GM12872 (cell line): Measurements from ENCODE around the gene HOMEZ.

Experiments used
- TF ChIP-seq, protein P1 (sequence below): IDR thresholded peaks from 3 replicates; pipeline ENCODE4 v1.5.1; 2011; ENCODE audit warnings: low read depth, mild to moderate bottlenecking, low read length, moderate library complexity; ENCODE audit not compliant: insufficient read depth

The HOMEZ gene

DNA sequence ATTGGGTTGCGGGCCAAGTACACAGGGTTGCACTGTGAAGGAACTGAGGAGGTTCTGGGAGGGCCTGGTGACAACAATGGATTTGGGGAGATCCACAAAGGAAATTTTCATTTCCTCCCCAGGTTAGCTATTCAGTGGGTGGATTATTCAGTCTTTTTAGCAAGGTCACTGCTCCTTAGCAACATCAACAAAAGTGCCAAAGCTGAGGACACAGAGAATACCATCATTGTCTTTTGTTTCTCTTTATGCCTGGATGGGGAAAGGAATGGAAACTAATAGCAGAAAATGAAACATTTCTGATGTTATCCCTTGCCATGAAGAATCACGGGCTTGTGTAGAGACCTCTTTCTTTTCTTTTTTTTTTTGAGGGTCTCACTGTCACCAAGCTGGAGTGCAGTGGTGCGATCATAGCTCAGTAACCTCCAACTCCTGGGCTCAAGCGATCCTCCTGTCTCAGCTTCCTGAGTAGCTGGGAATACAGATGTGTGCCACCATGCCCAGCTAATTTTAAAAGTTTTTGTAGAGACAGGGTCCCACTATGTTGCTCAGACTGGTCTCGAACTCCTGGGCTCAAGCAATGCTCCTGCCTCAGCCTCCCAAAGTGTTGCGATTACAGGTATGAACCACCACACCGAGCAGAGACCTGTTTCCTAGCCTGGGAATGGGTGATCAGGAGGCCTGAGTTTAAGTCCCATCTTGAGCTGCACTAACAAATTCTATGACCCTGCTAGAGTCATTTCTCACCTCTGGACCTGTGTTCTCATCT lies 10.3 kb upstream of the HOMEZ start:
- TF ChIP-seq, protein P1, sequence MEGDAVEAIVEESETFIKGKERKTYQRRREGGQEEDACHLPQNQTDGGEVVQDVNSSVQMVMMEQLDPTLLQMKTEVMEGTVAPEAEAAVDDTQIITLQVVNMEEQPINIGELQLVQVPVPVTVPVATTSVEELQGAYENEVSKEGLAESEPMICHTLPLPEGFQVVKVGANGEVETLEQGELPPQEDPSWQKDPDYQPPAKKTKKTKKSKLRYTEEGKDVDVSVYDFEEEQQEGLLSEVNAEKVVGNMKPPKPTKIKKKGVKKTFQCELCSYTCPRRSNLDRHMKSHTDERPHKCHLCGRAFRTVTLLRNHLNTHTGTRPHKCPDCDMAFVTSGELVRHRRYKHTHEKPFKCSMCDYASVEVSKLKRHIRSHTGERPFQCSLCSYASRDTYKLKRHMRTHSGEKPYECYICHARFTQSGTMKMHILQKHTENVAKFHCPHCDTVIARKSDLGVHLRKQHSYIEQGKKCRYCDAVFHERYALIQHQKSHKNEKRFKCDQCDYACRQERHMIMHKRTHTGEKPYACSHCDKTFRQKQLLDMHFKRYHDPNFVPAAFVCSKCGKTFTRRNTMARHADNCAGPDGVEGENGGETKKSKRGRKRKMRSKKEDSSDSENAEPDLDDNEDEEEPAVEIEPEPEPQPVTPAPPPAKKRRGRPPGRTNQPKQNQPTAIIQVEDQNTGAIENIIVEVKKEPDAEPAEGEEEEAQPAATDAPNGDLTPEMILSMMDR = no peak

DNA sequence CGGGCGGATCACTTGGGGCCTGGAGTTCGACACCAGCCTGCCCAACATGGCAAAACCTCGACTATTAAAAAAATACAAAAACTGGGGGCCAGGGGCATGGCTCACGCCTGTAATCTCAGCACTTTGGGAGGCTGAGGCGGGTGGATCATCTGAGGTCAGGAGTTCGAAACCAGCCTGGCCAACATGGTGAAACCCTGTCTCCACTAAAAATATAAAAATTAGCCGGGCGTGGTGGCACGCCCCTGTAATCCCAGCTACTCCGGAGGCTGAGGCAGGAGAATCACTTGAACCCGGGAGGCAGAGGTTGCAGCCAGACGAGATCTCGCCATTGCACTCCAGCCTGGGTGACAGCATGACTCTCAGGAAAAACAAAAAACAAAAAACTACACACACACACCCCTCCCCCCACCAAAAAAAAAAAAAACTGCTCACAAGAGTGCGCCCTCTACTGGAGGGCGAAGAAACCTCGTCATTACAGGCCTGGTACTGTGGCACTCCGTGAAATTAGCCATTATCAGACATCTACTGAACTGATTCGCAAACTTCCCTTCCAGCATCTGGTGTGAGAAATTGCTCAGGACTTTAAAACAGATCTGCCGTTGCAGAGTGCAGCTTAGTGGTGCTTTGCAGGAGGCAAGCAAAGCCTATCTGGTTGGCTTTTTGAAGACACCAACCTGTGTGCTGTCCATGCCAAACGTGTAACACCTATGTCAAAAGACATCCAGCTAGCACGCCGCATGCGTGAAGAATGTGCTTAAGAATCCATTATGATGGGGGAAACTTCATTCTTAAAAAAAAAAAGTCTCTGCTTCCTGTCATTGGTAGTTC lies 9.0 kb upstream of the HOMEZ start:
- TF ChIP-seq, protein P1 = peak; percentile 87

DNA sequence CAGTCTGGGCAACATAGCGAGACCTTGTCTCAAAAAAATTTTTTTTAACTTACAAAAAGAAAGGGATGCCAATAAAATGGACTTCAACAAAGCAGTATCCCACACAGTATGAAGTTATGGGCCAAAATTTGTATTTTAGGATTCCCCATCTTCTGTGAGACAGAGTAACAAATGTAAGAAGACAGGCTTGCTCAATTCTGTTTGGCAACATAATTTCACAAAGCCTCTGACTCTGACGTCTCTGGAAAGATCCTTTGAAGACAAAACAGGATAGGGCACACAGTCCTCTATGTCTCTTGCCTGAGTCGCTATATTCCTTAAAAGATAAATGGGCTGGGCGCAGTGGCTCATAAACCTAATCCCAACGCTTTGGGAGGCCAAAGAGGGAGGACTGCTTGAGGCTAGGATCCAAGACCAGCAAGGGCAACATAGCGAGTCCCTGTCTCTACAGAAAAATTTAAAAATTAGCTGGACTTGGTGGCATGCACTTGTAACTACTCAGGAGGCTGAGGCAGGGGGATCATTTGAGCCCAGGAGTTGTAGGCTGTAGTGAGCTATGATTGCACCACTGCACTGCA lies 1.1 kb upstream of the HOMEZ start:
- TF ChIP-seq, protein P1 = no peak

DNA sequence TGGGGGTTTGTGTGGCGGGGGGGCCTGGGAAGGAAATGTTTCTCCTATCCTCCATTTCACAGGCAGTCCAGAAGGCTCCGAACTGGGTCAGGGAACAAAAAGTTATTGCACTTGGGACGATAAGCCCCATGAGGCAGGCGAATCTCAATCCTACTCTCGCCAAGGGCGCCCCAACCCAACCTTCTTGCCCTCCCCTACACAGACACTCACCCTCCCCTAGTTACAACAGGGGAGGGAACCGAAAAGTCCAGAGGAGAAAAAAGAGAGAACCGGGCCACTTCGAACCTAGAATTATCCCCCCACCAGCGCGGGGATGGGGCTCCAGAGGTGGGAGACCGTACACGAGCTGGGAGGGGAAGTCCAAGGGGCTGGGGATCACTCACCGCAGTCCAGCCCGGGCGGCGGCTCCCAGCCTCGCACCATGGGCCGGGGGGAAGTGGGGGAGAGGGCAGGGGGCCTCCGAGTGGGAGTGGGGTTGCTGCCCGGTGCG lies 357 bp downstream of the HOMEZ start:
- TF ChIP-seq, protein P1 = no peak

DNA sequence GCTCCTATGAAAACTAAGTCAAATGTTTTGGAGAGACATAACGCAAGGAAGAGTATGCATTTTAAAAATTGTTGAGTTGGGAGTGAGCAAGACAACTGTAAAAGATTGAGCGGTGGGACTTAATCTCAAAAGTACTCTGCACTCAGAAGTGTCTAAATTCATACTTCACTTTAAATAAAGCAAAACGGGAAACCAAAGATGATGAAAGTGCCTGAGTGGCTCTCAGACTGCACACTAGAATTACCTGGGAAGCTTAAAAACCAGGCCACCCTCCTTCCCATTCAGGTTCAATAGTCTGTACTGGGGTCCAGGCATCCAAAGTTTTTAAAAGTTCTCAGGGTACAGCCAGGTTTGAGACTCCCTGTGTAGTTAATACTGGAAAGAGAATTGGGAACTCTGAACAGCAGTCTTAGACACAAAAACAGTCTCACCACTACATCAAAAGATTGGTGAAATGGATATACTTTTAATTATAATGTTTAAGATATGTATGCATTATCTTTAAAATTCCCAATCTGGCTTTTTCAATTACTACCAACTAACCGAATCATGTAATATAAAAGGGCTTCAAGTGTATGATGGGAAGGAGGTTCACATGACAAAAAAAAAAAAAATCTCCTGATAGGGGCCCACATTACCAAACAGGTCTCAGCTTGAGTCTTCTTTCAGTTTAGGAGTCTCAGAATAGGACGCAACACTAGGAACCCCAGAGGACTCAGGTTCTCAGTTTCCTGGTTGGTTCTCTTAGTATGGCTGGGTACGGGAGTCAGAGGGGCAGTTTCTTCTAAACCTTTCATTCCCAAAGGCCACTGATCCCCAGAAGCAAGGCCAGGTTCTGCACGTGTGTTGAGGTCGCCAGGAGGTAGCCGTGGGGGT lies 1.0 kb downstream of the HOMEZ start:
- TF ChIP-seq, protein P1 = no peak

DNA sequence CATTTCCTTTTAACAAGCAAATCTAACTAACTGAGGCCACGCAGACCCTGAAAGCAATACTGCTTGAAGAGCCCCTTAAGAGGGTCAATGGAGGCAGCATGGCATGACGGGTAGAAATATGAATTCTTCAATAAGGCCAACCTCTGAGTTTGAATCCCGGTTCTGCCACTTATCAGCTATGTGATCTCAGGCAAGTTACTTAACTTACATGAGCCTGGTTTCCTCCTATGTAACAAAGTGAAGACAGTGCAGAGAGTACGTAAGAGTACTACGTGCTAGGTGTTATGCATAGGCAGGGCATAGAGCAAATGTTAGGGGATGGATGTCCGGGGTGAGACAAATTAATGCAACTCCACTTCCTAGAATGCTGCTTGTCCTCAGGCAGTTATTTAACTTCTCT lies 4.7 kb downstream of the HOMEZ start:
- TF ChIP-seq, protein P1 = no peak

DNA sequence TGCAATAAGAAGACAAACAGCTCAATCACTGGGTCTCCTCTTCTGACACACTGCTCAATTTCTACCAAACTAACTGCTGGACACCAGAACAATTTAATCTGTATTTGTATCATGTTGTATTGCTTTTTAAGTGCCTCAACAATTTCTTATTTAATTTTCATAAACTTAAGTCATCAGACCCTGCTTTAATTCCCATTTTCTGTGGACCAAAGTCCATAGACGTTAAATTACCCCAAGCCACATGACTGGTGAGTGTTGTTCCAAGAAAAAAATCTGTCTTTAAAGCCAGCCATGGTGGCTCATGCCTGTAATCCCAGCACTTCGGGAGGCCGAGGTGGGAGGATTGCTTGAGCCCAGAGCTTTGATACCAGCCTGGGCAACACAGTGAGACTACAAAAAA lies 8.7 kb downstream of the HOMEZ start:
- TF ChIP-seq, protein P1 = no peak
